CD4-positive, alpha-beta T cell treated with Interleukin-10 for 1 hour (primary cell): Measurements from ENCODE around the gene DGKD.

Experiments used
- DNase-seq: peaks from one replicate; pipeline ENCODE4 v3.0.0-alpha.2; 2020

DGKD gene

DNA sequence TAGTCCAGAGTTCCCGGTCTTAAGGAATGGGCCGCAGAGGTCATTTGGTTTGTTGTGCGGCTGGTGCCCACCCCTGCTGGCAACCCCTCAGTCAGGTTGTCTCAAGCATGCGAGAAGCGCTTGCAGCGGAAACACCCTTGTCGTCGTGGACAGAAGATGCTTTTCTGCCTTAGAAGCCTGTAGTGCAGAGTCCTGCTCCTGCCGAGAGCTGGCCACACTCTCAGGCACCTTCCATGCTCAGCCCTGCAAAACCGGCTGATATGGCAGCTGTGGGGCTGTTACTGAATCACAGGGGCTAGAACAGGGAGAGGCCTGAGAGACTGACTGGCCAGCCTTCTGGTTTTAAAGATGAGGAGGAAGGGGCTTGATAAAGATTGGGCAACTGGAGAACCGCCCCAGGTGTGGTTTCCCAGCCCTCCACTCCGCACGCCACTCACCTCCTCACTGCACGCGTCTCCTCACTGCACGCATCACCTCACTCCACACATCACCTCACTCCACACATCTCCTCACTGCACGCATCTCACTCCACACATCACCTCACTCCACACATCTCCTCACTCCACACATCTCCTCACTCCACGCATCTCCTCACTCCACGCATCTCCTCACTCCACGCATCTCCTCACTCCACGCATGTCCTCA is 108.7 kb downstream of the DGKD start:
- DNase-seq = no peak

DNA sequence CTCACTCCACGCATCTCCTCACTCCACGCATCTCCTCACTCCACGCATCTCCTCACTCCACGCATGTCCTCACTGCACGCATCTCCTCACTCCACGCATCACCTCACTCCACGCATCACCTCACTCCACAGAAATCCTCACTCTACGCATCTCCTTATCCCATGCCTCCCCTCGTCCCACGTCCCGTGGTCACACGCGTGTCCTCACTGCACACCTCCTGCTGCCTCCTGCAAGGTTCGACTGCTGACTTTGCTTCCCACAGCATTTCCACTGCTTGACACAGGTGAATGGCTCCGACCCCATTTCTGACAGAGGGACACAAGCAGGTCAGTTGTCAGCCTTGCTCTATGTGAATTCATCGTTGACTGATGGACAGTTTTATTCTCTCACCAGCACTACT is 109.3 kb downstream of the DGKD start:
- DNase-seq = no peak

DNA sequence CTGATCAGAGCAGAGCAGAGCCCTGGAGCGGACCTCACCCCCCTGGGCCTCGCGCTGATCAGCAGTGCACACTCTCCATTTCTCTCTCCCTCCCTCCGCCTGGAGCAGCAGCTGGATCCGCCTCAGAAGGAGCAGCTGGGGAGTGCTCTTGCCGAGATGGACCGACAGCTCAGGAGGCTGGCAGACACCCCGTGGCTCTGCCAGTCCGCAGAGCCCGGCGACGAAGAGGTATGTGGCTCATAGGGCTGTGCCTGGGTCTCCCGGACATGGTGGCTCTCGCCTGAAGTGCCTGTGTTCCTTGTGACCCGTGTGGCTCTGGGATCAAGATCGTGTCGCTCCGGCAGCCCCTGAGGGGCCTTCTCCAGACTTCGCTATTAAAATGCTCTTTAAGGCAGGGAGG is 109.8 kb downstream of the DGKD start:
- DNase-seq = no peak

DNA sequence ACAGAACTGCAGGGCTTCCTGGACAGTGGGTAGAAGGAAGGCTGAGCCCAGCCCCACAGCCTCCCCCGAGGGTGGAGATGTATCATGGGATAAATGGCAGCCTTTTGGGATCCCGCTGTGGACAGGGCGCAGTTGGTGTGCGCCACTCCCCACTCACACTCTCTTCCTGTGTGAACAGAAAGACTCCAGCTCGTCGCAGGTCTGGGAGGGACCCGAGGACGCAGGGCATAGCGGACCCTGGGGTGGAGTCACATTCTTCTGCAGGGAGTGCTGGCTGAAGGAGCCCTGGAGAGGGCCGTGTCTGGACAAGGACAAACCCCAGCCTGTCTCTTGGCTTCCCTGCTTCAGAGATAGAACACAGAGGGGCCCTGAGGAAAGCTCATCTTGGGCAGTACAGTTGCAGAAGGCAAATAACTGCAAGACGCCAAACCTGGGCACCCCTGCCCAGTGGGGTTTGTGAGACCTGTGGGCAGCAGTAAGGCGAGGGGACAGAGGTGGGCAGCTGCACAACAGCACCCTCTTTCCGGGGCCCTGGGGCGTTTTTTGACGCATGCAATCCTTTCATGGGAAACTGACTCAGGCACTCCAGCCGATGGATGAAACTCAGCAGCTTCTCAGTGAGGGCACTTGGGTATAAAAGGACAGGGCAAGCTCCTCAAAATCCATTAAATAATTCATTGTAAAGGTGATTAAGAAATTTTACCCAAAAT is 110.4 kb downstream of the DGKD start:
- DNase-seq = no peak

DNA sequence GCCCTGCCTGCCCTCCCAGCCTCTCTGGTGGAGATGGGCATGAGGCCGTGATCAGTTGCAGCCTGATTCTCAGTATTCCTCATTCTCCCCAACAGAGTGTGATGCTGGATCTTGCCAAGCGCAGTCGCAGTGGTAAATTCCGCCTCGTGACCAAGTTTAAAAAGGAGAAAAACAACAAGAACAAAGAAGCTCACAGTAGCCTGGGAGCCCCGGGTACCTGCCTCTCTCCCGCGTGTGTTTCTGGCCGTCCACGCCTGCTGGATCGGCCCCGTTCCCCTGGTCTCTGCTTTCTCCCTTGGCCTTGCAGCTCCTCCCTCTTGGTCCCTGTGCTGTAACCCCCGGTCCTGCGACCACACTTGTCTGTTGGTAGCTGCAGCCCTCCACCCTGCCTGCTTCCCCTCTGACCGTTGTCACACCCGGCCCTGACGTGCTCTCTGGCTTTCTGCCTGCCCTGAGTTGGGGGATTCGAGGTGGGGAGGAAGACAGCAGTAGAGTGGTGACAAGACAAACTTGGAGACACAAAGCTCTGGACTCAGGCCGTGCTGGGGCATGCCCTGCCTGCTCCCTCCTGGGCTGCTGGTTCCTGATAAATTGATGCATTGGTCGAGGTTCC is 112.8 kb downstream of the DGKD start:
- DNase-seq = no peak

DNA sequence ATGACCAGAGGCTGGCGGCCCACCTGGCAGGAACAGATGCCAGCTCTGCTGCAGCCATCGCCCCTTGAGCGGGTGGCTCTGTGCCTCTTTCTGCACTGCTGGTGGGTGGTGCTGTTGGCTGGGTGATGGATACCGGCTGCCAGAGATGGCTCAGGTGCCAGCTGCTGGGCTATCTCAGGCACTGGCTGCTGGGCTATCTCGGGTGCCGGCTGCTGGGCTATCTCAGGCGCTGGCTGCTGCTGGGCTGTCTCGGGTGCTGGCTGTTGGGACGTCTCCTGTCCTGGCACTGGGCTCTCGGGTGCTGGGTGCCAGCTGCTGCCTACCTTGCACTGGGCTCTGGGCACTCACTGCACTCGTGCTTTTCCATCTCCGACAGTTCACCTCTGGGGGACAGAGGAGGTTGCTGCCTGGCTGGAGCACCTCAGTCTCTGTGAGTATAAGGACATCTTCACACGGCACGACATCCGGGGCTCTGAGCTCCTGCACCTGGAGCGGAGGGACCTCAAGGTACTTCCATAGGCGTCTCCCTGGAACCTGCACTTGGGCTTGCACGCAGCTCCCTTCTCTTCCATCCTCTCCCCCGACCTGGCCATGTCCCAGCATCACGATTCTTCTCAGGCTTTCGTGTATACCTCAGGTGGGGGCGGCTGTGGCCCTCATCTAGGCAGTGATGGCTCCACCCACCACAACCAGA is 113.9 kb downstream of the DGKD start:
- no peak for DNase-seq

DNA sequence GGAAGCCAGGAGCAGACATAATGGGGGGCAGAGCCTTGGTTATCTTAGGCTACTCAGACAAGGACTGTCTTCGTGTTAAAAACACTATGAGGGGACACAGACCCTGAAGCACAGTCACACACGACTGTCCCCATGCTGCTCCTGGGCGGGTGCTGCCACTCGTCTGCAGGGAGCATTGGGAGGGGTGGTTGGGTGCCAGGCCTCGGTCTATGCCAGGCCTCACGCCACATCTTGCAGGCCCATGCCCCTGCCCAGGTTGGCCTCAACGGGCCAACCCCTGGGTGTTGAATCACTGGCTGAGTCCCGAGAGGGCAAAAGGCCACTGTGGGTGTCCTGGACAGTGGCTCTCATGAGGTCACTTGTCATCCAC is 114.4 kb downstream of the DGKD start:
- no peak for DNase-seq

DNA sequence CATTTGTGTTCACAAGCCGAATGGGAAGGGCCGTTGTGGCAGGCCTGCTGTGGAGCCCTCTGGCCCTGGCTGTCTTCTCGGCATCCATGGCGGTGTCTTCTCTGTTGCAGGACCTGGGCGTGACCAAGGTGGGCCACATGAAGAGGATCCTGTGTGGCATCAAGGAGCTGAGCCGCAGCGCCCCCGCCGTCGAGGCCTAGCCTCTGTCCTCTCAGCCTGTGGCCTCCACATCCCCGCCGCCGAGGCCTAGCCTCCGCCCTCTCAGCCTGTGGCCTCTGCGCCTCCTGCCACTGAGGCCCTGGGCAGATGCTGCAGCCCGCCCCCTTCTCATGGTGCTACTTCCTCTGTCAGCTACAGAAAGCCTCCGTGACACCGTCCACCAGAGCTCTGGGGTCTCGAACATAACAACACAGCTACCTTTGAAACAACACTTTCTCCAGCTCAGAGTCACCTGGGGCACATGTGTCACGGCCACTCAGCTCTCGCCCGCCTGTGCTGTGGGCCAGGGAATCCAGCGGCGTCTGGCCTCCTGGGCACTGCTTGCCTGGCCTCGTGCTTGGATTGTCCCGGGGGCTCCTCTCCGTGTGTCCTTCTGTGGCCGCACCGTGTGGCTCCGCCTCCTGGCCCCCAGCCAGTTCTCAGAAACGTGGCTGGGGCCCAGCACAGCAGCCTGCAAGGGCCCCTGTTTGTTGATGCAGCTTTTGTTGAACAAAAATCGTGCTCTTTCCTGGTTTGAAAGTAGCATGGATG is 115.1 kb downstream of the DGKD start:
- no peak for DNase-seq

DNA sequence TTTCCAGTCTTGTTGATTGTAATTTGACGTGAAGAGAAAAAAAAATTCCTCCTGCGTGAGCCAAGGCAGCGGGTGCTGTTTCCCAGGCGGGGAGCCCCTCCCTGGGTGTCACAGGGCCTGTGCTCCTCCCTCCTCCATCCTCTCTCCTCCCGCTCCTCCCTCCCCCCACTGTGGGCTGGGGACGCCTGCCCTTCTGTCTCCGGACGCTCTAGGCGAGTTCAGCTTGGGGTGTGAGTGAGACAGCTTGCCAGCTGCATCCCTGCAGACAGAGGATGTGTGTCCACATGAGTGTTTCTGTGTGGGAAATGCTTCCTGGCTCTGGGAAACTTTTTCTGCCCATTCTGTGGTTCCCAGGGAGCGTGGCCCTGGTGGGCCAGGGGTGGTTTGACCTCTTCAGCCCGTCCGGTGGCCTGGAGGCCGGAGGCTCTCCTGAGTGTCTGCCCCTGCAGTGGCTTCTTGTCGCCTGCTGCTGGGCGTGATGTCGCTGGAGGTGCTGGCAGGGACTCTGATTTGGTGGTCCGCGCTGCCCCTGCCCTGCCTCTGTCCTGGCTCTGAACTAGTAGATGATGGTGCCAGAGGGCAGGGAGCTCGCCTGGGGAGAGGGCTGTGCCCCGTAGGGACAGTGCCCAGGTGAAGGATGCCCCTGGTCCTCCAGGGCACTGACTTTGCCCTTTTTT is 115.9 kb downstream of the DGKD start:
- no peak for DNase-seq

DNA sequence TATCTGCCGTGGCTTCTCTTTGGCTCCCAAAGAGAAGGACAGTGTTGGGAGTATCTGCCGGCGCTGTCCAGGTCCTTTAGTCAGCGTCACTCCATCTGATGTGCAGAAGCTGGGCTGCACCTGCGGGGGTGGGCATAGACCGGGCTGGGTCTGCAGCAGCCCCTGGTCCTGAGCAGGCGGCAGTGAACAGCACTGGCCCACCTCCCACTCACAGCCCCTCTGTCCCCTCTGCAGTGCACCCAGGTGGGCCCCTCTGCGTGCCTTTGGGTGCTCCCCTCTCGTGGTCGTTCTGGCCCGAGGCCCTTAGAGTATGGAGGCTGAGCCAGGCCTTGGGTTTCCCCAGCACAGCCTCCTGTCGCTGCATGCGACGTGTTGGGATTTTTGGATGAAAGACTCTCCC is 116.5 kb downstream of the DGKD start:
- DNase-seq = no peak

DNA sequence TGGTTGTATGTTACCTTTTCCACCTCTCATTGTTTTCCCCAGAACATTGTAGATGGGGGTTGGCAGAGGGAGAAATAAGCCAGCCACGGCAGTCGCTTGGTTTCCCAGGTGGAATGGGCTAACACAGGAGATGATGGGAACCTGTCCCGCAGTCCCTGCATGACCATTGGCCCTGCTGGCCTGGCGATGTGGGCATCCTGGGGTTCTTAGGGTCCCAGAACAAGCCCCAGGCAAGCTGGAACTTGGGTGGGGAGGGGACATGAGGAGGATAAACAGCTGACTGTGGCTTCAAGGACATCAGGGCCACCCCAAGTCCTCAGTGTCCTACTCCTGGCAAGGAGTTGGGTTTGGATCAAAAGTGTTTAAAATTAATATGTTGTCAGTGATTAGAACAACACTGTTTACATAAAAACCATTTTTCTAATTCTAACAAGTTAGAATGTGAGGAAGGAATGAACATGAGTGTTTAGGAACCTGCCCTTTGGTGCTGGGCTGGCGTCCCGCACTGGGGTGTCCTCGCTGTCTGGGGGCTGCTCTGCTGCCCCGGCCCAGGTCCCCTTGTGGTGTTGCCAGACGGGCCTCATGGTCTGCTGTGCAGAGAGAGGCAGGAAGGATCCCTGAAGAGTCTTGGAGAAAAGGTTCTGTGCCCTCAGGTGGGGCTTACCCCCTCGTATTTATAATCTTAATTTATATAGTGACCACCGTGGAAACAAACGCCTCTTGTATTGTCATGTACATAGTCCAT is 117.2 kb downstream of the DGKD start:
- no peak for DNase-seq

DNA sequence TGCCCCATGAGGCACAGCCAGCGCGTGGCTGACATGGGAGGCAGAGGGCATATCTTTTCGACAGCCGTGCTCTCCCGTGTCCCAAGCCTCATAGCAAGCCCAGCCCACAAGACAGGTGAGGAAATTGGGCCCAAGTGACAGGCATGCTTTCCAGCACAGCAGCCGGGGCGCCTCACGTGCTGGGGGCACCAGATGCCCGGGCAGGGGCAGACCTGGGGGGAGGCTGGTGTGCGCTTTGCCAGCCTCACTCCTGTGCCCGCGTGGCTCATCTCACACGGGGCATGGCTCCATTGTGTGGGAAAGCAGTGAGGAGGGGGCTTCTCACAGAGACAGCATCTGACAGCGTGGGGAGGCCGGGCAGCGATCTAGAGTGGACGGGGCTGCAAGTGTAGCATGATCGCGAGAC is 119.1 kb downstream of the DGKD start:
- DNase-seq = no peak

DNA sequence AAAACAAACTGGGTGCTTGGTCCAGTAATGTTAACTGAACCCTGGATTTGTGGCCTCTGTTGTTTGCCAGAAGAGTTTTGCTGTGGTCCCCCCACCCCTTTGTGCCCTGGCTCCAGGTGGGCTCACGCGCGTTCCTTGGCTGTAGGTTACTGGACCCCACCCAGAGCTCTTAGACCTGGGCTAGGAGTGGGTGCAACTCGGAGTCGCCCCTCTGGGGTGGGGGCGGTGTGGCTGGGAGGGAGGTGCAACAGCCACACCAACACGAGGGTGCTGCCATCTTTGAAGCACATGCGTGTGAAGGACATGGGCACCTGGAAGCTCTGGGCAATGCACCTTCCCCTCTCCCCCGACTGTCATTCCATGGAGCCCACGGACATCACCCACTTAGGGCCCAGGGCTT is 119.6 kb downstream of the DGKD start:
- DNase-seq = no peak

DNA sequence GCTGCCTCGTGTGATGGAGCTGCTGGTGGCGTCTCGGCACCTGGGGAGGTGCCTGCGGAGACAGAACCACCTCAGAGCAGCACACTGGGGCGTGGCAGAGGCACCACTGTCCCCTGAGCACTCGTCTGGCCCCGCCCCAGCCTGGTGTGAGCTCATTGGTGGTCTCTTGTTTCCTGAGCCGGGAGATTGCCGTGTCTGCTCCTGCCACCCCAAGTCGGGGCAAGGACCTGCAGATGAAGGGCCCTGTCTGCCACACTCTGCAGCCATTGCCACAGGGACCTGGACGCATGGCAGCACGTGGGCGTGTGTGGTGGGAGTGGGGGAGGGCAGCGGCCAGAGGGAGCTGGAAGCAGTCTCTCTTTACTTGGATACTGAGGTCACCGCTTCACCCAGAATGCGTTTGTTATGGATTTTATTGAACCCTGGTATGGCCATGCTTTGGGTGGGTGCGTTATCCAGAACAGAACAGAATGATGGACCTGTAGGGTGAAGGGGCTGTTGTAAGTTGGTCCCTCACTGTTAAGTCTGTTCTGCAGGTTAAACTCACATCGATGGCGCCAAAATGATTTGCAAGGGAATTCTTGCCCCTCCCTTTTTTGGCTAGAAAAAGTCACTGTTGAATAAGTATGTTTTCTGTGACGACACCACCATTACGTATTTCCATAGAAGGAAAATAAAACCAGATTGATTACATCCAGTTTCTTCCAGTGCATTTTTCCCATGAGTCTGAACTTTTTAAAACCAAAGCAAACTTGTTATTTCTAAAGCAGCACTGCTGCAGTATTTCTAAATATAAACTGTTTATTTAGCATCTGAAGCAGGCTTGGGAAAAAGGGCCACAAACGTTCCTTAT is 120.2 kb downstream of the DGKD start:
- no peak for DNase-seq

DNA sequence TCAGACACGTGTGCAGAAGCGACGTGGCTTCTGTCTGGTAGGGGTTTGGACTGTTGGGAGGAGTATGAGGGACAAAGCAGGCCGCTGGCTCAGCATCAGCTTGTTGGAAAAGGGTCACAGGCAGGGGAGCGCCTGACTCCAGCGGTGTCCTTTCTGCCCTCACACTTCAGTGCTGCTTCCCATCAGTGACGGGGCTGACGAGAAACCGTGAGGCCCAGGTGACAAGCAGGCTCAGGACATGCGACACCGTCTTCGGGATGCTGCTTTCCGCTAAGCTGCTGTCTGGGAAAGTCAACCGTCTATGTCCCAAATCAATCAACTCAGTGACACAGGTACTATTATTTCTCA is 121.7 kb downstream of the DGKD start:
- DNase-seq = no peak

DNA sequence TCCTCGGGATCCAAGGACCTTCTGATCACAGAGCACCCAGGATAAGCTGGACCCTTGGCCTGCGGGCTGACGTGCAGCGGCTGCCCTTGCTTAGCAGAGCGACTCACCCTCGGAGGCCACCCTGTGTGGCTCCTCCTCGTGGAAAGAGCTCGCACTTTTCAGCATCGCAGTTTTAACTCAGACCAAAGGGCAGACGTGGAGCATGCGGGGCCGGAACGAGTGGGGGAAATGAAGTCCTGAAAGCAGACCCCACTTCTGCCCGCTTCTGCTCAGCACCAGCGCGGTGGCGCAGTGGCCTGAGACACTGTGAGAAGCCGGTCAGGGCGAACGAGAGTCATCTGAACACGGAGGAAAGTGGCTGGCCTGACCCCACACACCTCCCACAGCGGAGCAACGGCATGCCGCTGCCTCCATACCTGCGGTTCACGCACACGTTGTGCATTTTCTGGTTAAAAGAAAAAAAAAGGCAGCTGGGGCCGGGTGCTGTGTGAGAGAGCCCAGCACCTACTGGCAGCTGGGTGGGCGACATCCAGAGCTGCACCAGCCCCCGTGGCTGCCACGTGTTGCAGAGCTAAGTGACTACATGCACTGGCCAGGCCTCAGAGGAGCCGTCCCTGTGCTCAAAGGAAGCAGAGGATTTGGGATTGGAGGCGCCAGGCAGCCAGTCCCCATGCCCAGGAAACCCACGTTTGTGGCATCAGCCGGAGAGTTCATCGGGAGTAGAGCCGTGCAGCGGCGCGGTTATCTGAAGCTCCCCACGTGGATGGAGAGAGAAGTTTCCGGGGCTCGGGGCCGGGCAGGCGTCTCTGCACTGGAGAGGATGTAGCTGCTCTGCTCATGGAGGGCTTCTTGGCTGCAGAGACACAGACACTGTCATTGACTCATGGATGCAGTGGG is 122.6 kb downstream of the DGKD start:
- no peak for DNase-seq

DNA sequence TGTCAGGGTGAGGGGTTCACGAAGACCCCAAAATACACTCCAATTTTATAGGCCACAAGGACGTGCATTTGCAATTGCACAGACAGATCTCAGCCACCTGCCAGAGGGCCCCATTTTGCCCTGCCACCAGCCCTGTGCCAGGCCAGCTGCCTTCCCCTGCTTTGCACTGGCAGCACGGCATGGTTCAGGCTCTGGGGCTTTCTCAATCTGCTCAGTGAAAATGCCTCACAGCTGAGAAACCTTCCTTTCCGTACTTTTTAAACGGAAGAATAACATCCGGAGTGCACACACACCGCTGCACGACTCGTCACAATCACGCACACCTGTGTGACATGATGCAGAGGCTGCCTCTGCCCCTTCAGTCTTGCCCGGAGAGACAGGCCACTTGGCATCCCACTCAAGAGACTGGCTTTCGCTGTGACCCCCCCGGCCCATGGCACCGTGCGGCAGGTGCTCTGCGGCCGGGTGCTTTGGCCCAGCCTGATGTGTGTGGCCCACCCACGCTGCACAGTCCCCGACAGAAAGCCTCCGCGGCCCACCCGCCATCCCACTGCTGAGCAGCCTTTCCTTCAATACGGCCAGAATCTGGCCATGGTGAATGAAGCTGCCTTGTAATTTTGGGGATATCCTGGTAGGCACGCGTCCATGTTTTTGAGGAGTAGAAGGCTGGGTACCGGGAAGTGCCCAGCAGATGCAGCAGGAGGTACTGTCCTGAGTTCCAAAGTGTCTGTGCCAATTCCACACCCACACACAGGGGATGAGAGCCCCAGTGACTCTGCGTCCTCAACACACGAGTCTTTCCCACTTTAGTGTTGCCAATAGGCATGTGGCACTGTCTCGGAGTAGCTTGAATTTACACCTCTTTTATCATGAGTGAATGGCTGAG is 123.5 kb downstream of the DGKD start:
- no peak for DNase-seq

DNA sequence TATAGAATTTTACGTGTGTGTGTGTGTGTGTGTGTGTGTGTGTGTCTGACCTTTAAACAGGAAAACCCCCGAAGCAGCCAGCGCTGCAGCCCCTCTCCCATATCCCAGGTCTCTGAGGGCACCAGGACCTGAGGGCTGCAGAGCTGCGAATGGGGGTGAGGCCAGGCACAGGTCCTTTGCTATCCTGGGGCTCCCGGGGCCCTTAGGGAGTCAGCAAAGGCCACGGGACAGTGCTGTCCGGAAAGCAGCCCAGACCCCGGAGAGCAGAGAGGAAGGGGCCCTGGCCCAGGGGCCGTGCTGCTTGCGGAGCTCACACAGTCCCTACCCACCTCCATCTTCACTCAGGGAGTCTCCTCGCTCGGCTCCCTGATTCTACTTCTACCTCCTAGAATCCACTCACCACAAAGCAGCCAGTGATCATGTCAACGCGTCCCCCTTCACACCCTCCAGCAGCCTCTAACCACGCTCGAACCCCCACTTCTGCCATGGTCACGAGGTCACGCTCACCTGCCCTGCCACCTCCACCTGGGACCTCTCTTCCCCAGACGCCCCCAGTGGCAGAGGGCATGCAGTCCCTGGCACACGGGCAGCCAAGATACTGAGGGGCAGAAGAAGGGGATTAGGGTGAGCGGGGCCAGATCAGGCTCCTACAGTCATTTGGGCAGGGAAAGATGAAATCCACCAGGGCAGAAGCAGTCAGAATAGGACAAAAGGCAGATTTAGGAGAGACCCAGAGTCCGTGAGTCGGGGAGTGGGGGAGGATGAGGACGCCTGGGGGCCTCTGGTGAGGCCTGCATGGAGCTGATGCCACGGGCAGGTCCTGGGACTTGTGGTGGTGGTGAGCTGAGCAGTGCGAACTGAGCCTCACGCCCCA is 125.6 kb downstream of the DGKD start:
- no peak for DNase-seq
